A549 (cell line): ENCODE results near the gene GRIA1.

ENCODE experiments used
- FOSL2 ChIP-seq, 2 experiments: fragments of 450-650 bp in 1 of 2; fragments of >200 bp in 1 of 2; sonication (Bioruptor Twin) in 1 of 2; formaldehyde crosslinking; IDR thresholded peaks; 2 replicates each; pipeline versions ENCODE4 v1.5.0 to v1.6.1; 2016 to 2020; ENCODE audit warnings: mild to moderate bottlenecking in 1 of 2, moderate library complexity in 1 of 2
- FOXS1 ChIP-seq: fragments of 250-450 bp; sonication (Bioruptor Pico); IDR thresholded peaks from 2 replicates; pipeline ENCODE4 v1.5.0; 2020; ENCODE audit warnings: mild to moderate bottlenecking, moderate library complexity
- GATA3 ChIP-seq: IDR thresholded peaks from 2 replicates; pipeline ENCODE4 v1.6.1; 2012; ENCODE audit warnings: borderline replicate concordance
- HDAC2 ChIP-seq: fragments of 200-600 bp; sonication (generic); IDR thresholded peaks from 2 replicates; pipeline ENCODE4 v1.6.1; 2016
- KDM1A ChIP-seq: fragments of 200-600 bp; sonication (generic); IDR thresholded peaks from 2 replicates; pipeline ENCODE4 v1.6.1; 2016; ENCODE audit warnings: low read depth, mild to moderate bottlenecking
- NR3C1 ChIP-seq: fragments of >200 bp; sonication (Bioruptor Twin); formaldehyde crosslinking; IDR thresholded peaks from 3 replicates; pipeline ENCODE4 v1.6.1; 2017
- PHF8 ChIP-seq: fragments of 200-600 bp; sonication (generic); IDR thresholded peaks from 2 replicates; pipeline ENCODE4 v1.6.1; 2016; ENCODE audit warnings: low read depth, mild to moderate bottlenecking, antibody characterized with exemption, moderate library complexity, borderline replicate concordance
- POLR2A ChIP-seq: IDR thresholded peaks from 2 replicates; pipeline ENCODE4 v1.6.1; 2012; ENCODE audit warnings: mild to moderate bottlenecking, low read length
- RAD21 ChIP-seq, 2 experiments: fragments of >200 bp in 1 of 2; sonication (Bioruptor Twin) in 1 of 2; formaldehyde crosslinking in 1 of 2; IDR thresholded peaks in 1 of 2; conservative IDR thresholded peaks in 1 of 2; 2 replicates in 1 of 2; 3 replicates in 1 of 2; pipeline ENCODE4 v1.6.1; 2012 to 2018; ENCODE audit warnings: inconsistent platforms in 1 of 2
- TF ChIP-seq, protein P1 (sequence below): IDR thresholded peaks from 2 replicates; pipeline ENCODE4 v1.6.1; 2012

DNA sequence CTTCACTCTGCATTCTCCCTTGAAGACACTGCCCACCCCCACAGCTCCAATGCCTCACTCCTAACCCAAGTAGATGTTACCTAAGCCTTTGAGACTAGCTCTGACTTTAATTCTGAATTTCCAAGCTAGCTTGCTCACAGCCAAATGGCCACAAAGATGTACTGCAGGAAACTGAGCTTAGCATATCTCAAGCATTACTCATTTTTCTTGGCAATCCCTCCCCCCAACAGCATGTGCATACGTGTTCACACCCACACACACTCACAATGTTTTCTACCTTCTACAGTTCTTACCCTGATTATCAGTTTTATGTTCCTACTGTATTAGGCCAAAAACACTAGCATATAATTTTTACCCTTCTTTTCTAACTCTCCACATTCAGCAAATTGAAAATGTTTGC lies 13.7 kb upstream of the GRIA1 start:
- no peak for TF ChIP-seq POLR2A
- TF ChIP-seq HDAC2: no peak
- no peak for TF ChIP-seq RAD21 (conservative IDR thresholded peaks at IDR 0.05 in 1 of 2, IDR thresholded peaks at IDR 0.05 in 1 of 2)
- TF ChIP-seq GATA3: no peak
- no peak for TF ChIP-seq FOXS1 (CRISPR knock-in tag)
- no peak for TF ChIP-seq KDM1A
- TF ChIP-seq, protein P1, sequence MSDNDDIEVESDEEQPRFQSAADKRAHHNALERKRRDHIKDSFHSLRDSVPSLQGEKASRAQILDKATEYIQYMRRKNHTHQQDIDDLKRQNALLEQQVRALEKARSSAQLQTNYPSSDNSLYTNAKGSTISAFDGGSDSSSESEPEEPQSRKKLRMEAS: no peak
- TF ChIP-seq NR3C1: no peak
- no peak for TF ChIP-seq FOSL2 (IDR thresholded peaks at IDR 0.05)
- TF ChIP-seq FOSL2 (CRISPR knock-in tag; IDR thresholded peaks at IDR 0.05): no peak
- TF ChIP-seq PHF8: no peak
